Naive B cell (primary cell): ENCODE measurements around the gene KRTAP4-9. TPM values are rescaled to one million over a fixed set of nuclear protein-coding genes. Genes with fewer than 3 reads are reported as not detected.
"Not testable (repeated sequence)": the region's sequence is repeated elsewhere in the genome, so short reads cannot be mapped to it uniquely, and the experiment has no call there.

Experiments
- ATAC-seq, 2 donors: fragments of 150-1000 bp; cut with Tn5 transposase; 2 replicates each; pipeline ENCODE4 v1.10.0; 2021; ENCODE audit warnings: low read depth in 2 of 2, mild to moderate bottlenecking in 2 of 2, moderate library complexity in 2 of 2
- DNase-seq: peaks from one replicate; pipeline ENCODE4 v3.0.0; 2022
- H3K27ac Mint-ChIP-seq, 6 donors: one replicate each; pipeline ENCODE4 v1.8.0; 2020 to 2022; ENCODE audit warnings: mild to moderate bottlenecking in 6 of 6, mixed read lengths in 6 of 6, moderate library complexity in 5 of 6, inconsistent platforms in 2 of 6
- H3K27me3 Mint-ChIP-seq, 3 donors: one replicate each; pipeline ENCODE4 v1.8.0; 2021 to 2022; ENCODE audit warnings: mixed read lengths in 3 of 3, mild to moderate bottlenecking in 1 of 3
- H3K36me3 Mint-ChIP-seq, 2 donors: one replicate each; pipeline ENCODE4 v1.8.0; 2020 to 2022; ENCODE audit warnings: mixed read lengths in 2 of 2, inconsistent platforms in 1 of 2, mild to moderate bottlenecking in 1 of 2
- H3K4me1 Mint-ChIP-seq, 3 donors: one replicate each; pipeline ENCODE4 v1.8.0; 2020 to 2022; ENCODE audit warnings: mixed read lengths in 3 of 3, inconsistent platforms in 1 of 3, mild to moderate bottlenecking in 1 of 3, moderate library complexity in 1 of 3
- H3K4me3 Mint-ChIP-seq, 8 donors: one replicate each; pipeline ENCODE4 v1.8.0; 2020 to 2022; ENCODE audit warnings: mild to moderate bottlenecking in 8 of 8, mixed read lengths in 8 of 8, moderate library complexity in 8 of 8, inconsistent platforms in 2 of 8
- H3K9me3 Mint-ChIP-seq, 7 donors: one replicate each; pipeline ENCODE4 v1.8.0; 2020 to 2022; ENCODE audit warnings: mixed read lengths in 7 of 7, mild to moderate bottlenecking in 5 of 7, inconsistent platforms in 2 of 7, moderate library complexity in 1 of 7
- polyA plus RNA-seq, 6 donors: library from polyadenylated mRNA; unstranded; fragments of 300-500 nt; fragmentation: Illumina TruSeq; gene quantifications; one replicate each; pipeline ENCODE4 v1.2.3, GENCODE V29; 2021; ENCODE audit warnings: low read depth in 6 of 6

Gene KRTAP4-9
- polyA plus RNA-seq, 6 donors from 2014 or later: not detected

- H3K9me3 Mint-ChIP-seq: no peaks in the 10 kb centered on the region
- H3K36me3 Mint-ChIP-seq: no peaks in the 10 kb centered on the region
- no peak for DNase-seq
Observed at GRCh38 chr17:41103896-41104295, 1.3 kb upstream of the KRTAP4-9 start.

GRCh38 chr17:41104386-41105038 is 677 bp upstream of the KRTAP4-9 start:
- H3K36me3 Mint-ChIP-seq, H3K27ac Mint-ChIP-seq, DNase-seq, H3K27me3 Mint-ChIP-seq, H3K9me3 Mint-ChIP-seq, H3K4me3 Mint-ChIP-seq, ATAC-seq: not testable (repeated sequence)
- H3K4me1 Mint-ChIP-seq: peaks cover 36 to 50% (median 39%) of the 10 kb centered on the region in 3 donors

More at GRCh38 chr17:41103896-41104295, 1.3 kb upstream of the KRTAP4-9 start:
- H3K27ac Mint-ChIP-seq: peak overlapping the region in 2 of 6 donors; percentile 11 to 51
- no peak for ATAC-seq
- no peaks in the 10 kb centered on the region for H3K27me3 Mint-ChIP-seq
- H3K4me3 Mint-ChIP-seq: no peak overlapping the region
- H3K4me1 Mint-ChIP-seq: peaks cover 33 to 48% (median 39%) of the 10 kb centered on the region in 3 donors

- H3K4me3 Mint-ChIP-seq: peak overlapping the region in 7 of 8 donors; percentile 75 to 95 (median 85)
- ATAC-seq: no peak
- peak overlapping the region; percentile 67 to 91 (median 82) for H3K27ac Mint-ChIP-seq
Observed at GRCh38 chr17:41107941-41108450, 2.8 kb downstream of the KRTAP4-9 start.

GRCh38 chr17:41108728-41109386 is 3.7 kb downstream of the KRTAP4-9 start:
- not testable (repeated sequence) for H3K27me3 Mint-ChIP-seq, DNase-seq
- H3K4me3 Mint-ChIP-seq: peak overlapping the region in 7 of 8 donors; percentile 75 to 95 (median 85)
- peak overlapping the region; percentile 74 to 91 (median 84) for H3K27ac Mint-ChIP-seq
- peak; percentile 70 to 90 for ATAC-seq
- H3K36me3 Mint-ChIP-seq: peaks cover 11 to 16% of the 10 kb centered on the region in 2 donors
- peaks cover 29 to 37% (median 36%) of the 10 kb centered on the region in 3 donors for H3K4me1 Mint-ChIP-seq
- peaks cover 0 to 19% (median 10%) of the 10 kb centered on the region in 7 donors for H3K9me3 Mint-ChIP-seq

More at GRCh38 chr17:41107941-41108450, 2.8 kb downstream of the KRTAP4-9 start:
- H3K36me3 Mint-ChIP-seq: peaks cover 11% of the 10 kb centered on the region in 2 donors
- no peaks in the 10 kb centered on the region for H3K27me3 Mint-ChIP-seq
- no peak for DNase-seq
- peaks cover 29 to 36% (median 32%) of the 10 kb centered on the region in 3 donors for H3K4me1 Mint-ChIP-seq
- H3K9me3 Mint-ChIP-seq: peaks cover 0 to 15% (median 10%) of the 10 kb centered on the region in 7 donors

GRCh38 chr17:41111151-41111885 is 6.1 kb downstream of the KRTAP4-9 start:
- Mint-ChIP-seq H3K27me3 (no peaks in the 10 kb centered on the region), H3K4me3 (peak overlapping the region in 5 of 8 donors; percentile 40 to 95 (median 48)), H3K4me1 (peaks cover 45 to 60% (median 47%) of the 10 kb centered on the region in 3 donors), H3K36me3 (peaks cover 19 to 20% of the 10 kb centered on the region in 2 donors), H3K9me3 (peaks cover 0 to 23% (median 12%) of the 10 kb centered on the region in 7 donors), H3K27ac (peak overlapping the region in 5 of 6 donors; percentile 3 to 86 (median 72))
- DNase-seq (no peak), ATAC-seq (no peak)

- Mint-ChIP-seq H3K9me3 (peaks cover 2 to 22% (median 14%) of the 10 kb centered on the region in 7 donors), H3K4me1 (peaks cover 52 to 76% (median 58%) of the 10 kb centered on the region in 3 donors), H3K36me3 (peaks cover 14 to 33% of the 10 kb centered on the region in 2 donors), H3K27me3 (no peaks in the 10 kb centered on the region), H3K4me3 (peak overlapping the region in 7 of 8 donors; percentile 30 to 87 (median 66)), H3K27ac (peak overlapping the region; percentile 89 to 100 (median 98))
- DNase-seq (peak; percentile 74), ATAC-seq (peak; percentile 71 to 76)
Observed at GRCh38 chr17:41116297-41116696, 11.1 kb downstream of the KRTAP4-9 start.

GRCh38 chr17:41117846-41118386 is 12.7 kb downstream of the KRTAP4-9 start, which contains the start of gene KRTAP4-11:
Gene KRTAP4-11, minus strand, starts transcription at chr17:41118373. Its CDS starts 58 bp downstream, at chr17:41118315.
- ATAC-seq, H3K27me3 Mint-ChIP-seq, DNase-seq: not testable (repeated sequence)
- Mint-ChIP-seq H3K27ac (peak within 1 kb of the TSS; percentile 91 to 100 (median 98)), H3K4me3 (peak within 1 kb of the TSS in 6 of 8 donors; percentile 36 to 87 (median 74)), H3K9me3 (peaks cover 0 to 22% (median 4%) of the 10 kb centered on the region in 7 donors), H3K4me1 (peaks cover 53 to 92% (median 65%) of the 10 kb centered on the region in 3 donors), H3K36me3 (peaks cover 10 to 27% of the 10 kb centered on the region in 2 donors)

GRCh38 chr17:41118721-41119120 is 13.5 kb downstream of the KRTAP4-9 start:
- H3K36me3 Mint-ChIP-seq: peaks cover 3 to 34% of the 10 kb centered on the region in 2 donors
- H3K27me3 Mint-ChIP-seq: no peaks in the 10 kb centered on the region
- H3K4me3 Mint-ChIP-seq: peak overlapping the region in 4 of 8 donors; percentile 43 to 69 (median 52)
- DNase-seq: no peak
- no peak for ATAC-seq
- H3K4me1 Mint-ChIP-seq: peaks cover 59 to 95% (median 73%) of the 10 kb centered on the region in 3 donors
- peaks cover 0 to 19% (median 3%) of the 10 kb centered on the region in 7 donors for H3K9me3 Mint-ChIP-seq
- H3K27ac Mint-ChIP-seq: peak overlapping the region; percentile 57 to 95 (median 87)

GRCh38 chr17:41119696-41120690 is 14.8 kb downstream of the KRTAP4-9 start:
- peaks cover 0 to 24% (median 3%) of the 10 kb centered on the region in 7 donors for H3K9me3 Mint-ChIP-seq
- DNase-seq (peak; percentile 75), ATAC-seq (peak; percentile 76 to 83)
- not testable (repeated sequence) for H3K27me3 Mint-ChIP-seq
- peaks cover 0 to 34% of the 10 kb centered on the region in 2 donors for H3K36me3 Mint-ChIP-seq
- peaks cover 68 to 93% (median 80%) of the 10 kb centered on the region in 3 donors for H3K4me1 Mint-ChIP-seq
- H3K4me3 Mint-ChIP-seq: peak overlapping the region in 7 of 8 donors; percentile 32 to 88 (median 78)
- peak overlapping the region; percentile 97 to 100 (median 98) for H3K27ac Mint-ChIP-seq

- no peak for DNase-seq
- peaks cover 0 to 26% of the 10 kb centered on the region in 2 donors for H3K36me3 Mint-ChIP-seq
- H3K27me3 Mint-ChIP-seq: no peaks in the 10 kb centered on the region
- peak overlapping the region in 5 of 6 donors; percentile 23 to 97 (median 41) for H3K27ac Mint-ChIP-seq
- no peak for ATAC-seq
- H3K4me1 Mint-ChIP-seq: peaks cover 55 to 86% (median 64%) of the 10 kb centered on the region in 3 donors
- H3K9me3 Mint-ChIP-seq: peaks cover 1 to 24% (median 6%) of the 10 kb centered on the region in 7 donors
- H3K4me3 Mint-ChIP-seq: peak overlapping the region in 1 of 8 donors; percentile 29
Observed at GRCh38 chr17:41121742-41122141, 16.6 kb downstream of the KRTAP4-9 start.

- Mint-ChIP-seq H3K4me1 (peaks cover 47 to 71% (median 53%) of the 10 kb centered on the region in 3 donors), H3K27ac (peak overlapping the region; percentile 0 to 97 (median 38)), H3K4me3 (peak overlapping the region in 7 of 8 donors; percentile 39 to 87 (median 86)), H3K9me3 (peaks cover 0 to 24% (median 6%) of the 10 kb centered on the region in 7 donors), H3K36me3 (peaks cover 0 to 18% of the 10 kb centered on the region in 2 donors)
- H3K27me3 Mint-ChIP-seq, ATAC-seq, DNase-seq: not testable (repeated sequence)
Observed at GRCh38 chr17:41123292-41123990, 18.3 kb downstream of the KRTAP4-9 start.
